ENCODE data around the gene E2F6. TPM values are rescaled to one million over a fixed set of nuclear protein-coding genes. Genes with fewer than 3 reads are reported as not detected.

The E2F6 gene
- total RNA-seq, 2 experiments from 2014 or later: 8.5 to 9.8 TPM

GRCh38 chr2:11502740-11503292, 36.9 kb upstream of the E2F6 start:
- POLR2A ChIA-PET: no interaction called here
- Mint-ChIP-seq H3K4me1 (peaks cover 2% of the 10 kb centered on the region), H3K27me3 (peaks cover 4% of the 10 kb centered on the region), H3K9me3 (peaks cover 4% of the 10 kb centered on the region), H3K27ac (peak overlapping the region; percentile 21), H3K36me3 (no peaks in the 10 kb centered on the region), H3K4me3 (no peak overlapping the region)
- ATAC-seq (ENCODE audit: low read depth): no peak
- DNase-seq: no peak

- Mint-ChIP-seq H3K9me3 (peaks cover 4% of the 10 kb centered on the region), H3K27ac (no peak overlapping the region), H3K4me3 (no peak overlapping the region), H3K4me1 (peaks cover 2% of the 10 kb centered on the region), H3K27me3 (peaks cover 10% of the 10 kb centered on the region), H3K36me3 (no peaks in the 10 kb centered on the region)
- ATAC-seq (ENCODE audit: low read depth) (no peak), DNase-seq (no peak)
- POLR2A ChIA-PET: no interaction called here
Observed at GRCh38 chr2:11500702-11501303, 34.8 kb upstream of the E2F6 start.

- no peak overlapping the region for H3K4me3 Mint-ChIP-seq
- peaks cover 10% of the 10 kb centered on the region for H3K27me3 Mint-ChIP-seq
- no peak for ATAC-seq (ENCODE audit: low read depth)
- H3K27ac Mint-ChIP-seq: no peak overlapping the region
- POLR2A ChIA-PET: no interaction called here
- peaks cover 4% of the 10 kb centered on the region for H3K9me3 Mint-ChIP-seq
- H3K36me3 Mint-ChIP-seq: no peaks in the 10 kb centered on the region
- no peak for DNase-seq
- peaks cover 2% of the 10 kb centered on the region for H3K4me1 Mint-ChIP-seq
Observed at GRCh38 chr2:11499081-11499743, 33.3 kb upstream of the E2F6 start.

- POLR2A ChIA-PET: no interaction called here
- Mint-ChIP-seq H3K9me3 (peaks cover 3% of the 10 kb centered on the region), H3K36me3 (no peaks in the 10 kb centered on the region), H3K4me1 (peaks cover 2% of the 10 kb centered on the region), H3K27me3 (peaks cover 10% of the 10 kb centered on the region), H3K27ac (no peak overlapping the region), H3K4me3 (no peak overlapping the region)
- ATAC-seq (ENCODE audit: low read depth) (no peak), DNase-seq (no peak)
Observed at GRCh38 chr2:11498543-11499034, 32.6 kb upstream of the E2F6 start.

GRCh38 chr2:11495844-11496681, 30.1 kb upstream of the E2F6 start:
- Mint-ChIP-seq H3K27me3 (peaks cover 10% of the 10 kb centered on the region), H3K4me1 (peaks cover 2% of the 10 kb centered on the region), H3K27ac (no peak overlapping the region), H3K36me3 (no peaks in the 10 kb centered on the region), H3K9me3 (no peaks in the 10 kb centered on the region), H3K4me3 (no peak overlapping the region)
- POLR2A ChIA-PET: no interaction called here
- ATAC-seq (ENCODE audit: low read depth): no peak
- DNase-seq: no peak

GRCh38 chr2:11494310-11494709, 28.3 kb upstream of the E2F6 start:
- H3K4me1 Mint-ChIP-seq: no peaks in the 10 kb centered on the region
- POLR2A ChIA-PET: no interaction called here
- no peak overlapping the region for H3K4me3 Mint-ChIP-seq
- H3K27ac Mint-ChIP-seq: no peak overlapping the region
- H3K27me3 Mint-ChIP-seq: peaks cover 14% of the 10 kb centered on the region
- H3K9me3 Mint-ChIP-seq: no peaks in the 10 kb centered on the region
- no peaks in the 10 kb centered on the region for H3K36me3 Mint-ChIP-seq
- DNase-seq (no peak), ATAC-seq (ENCODE audit: low read depth) (no peak)

- Mint-ChIP-seq H3K4me1 (no peaks in the 10 kb centered on the region), H3K27ac (no peak overlapping the region), H3K4me3 (no peak overlapping the region), H3K27me3 (peaks cover 10% of the 10 kb centered on the region), H3K9me3 (no peaks in the 10 kb centered on the region), H3K36me3 (no peaks in the 10 kb centered on the region)
- POLR2A ChIA-PET: no interaction called here
- no peak for ATAC-seq (ENCODE audit: low read depth)
- DNase-seq: no peak
Observed at GRCh38 chr2:11493282-11493681, 27.3 kb upstream of the E2F6 start.

GRCh38 chr2:11492720-11493119, 26.8 kb upstream of the E2F6 start:
- H3K4me3 Mint-ChIP-seq: no peak overlapping the region
- peaks cover 10% of the 10 kb centered on the region for H3K27me3 Mint-ChIP-seq
- DNase-seq (no peak), ATAC-seq (ENCODE audit: low read depth) (no peak)
- H3K9me3 Mint-ChIP-seq: no peaks in the 10 kb centered on the region
- POLR2A ChIA-PET: no interaction called here
- no peak overlapping the region for H3K27ac Mint-ChIP-seq
- no peaks in the 10 kb centered on the region for H3K36me3 Mint-ChIP-seq
- no peaks in the 10 kb centered on the region for H3K4me1 Mint-ChIP-seq

- Mint-ChIP-seq H3K27me3 (peaks cover 10% of the 10 kb centered on the region), H3K36me3 (no peaks in the 10 kb centered on the region), H3K4me3 (no peak overlapping the region), H3K27ac (no peak overlapping the region), H3K9me3 (no peaks in the 10 kb centered on the region), H3K4me1 (no peaks in the 10 kb centered on the region)
- DNase-seq (no peak), ATAC-seq (ENCODE audit: low read depth) (no peak)
- POLR2A ChIA-PET: no interaction called here
Observed at GRCh38 chr2:11492244-11492643, 26.3 kb upstream of the E2F6 start.

GRCh38 chr2:11491348-11491933, 25.5 kb upstream of the E2F6 start:
- DNase-seq: no peak
- no peak overlapping the region for H3K4me3 Mint-ChIP-seq
- no peaks in the 10 kb centered on the region for H3K4me1 Mint-ChIP-seq
- no peaks in the 10 kb centered on the region for H3K36me3 Mint-ChIP-seq
- H3K9me3 Mint-ChIP-seq: no peaks in the 10 kb centered on the region
- POLR2A ChIA-PET: no interaction called here
- no peak for ATAC-seq (ENCODE audit: low read depth)
- no peak overlapping the region for H3K27ac Mint-ChIP-seq
- H3K27me3 Mint-ChIP-seq: peaks cover 6% of the 10 kb centered on the region

GRCh38 chr2:11490194-11490593, 24.2 kb upstream of the E2F6 start:
- H3K4me1 Mint-ChIP-seq: no peaks in the 10 kb centered on the region
- POLR2A ChIA-PET: no interaction called here
- no peaks in the 10 kb centered on the region for H3K9me3 Mint-ChIP-seq
- no peak for ATAC-seq (ENCODE audit: low read depth)
- H3K4me3 Mint-ChIP-seq: no peak overlapping the region
- no peaks in the 10 kb centered on the region for H3K36me3 Mint-ChIP-seq
- DNase-seq: no peak
- H3K27ac Mint-ChIP-seq: no peak overlapping the region
- peaks cover 9% of the 10 kb centered on the region for H3K27me3 Mint-ChIP-seq

- DNase-seq (no peak), ATAC-seq (ENCODE audit: low read depth) (no peak)
- H3K27ac Mint-ChIP-seq: no peak overlapping the region
- H3K4me1 Mint-ChIP-seq: peaks cover 2% of the 10 kb centered on the region
- no peaks in the 10 kb centered on the region for H3K9me3 Mint-ChIP-seq
- no peak overlapping the region for H3K4me3 Mint-ChIP-seq
- POLR2A ChIA-PET: no interaction called here
- H3K27me3 Mint-ChIP-seq: peaks cover 22% of the 10 kb centered on the region
- no peaks in the 10 kb centered on the region for H3K36me3 Mint-ChIP-seq
Observed at GRCh38 chr2:11488809-11489208, 22.8 kb upstream of the E2F6 start.

GRCh38 chr2:11483806-11484617, 18.1 kb upstream of the E2F6 start:
- no peaks in the 10 kb centered on the region for H3K9me3 Mint-ChIP-seq
- DNase-seq (no peak), ATAC-seq (ENCODE audit: low read depth) (no peak)
- H3K27me3 Mint-ChIP-seq: peaks cover 48% of the 10 kb centered on the region
- peaks cover 8% of the 10 kb centered on the region for H3K4me1 Mint-ChIP-seq
- H3K27ac Mint-ChIP-seq: no peak overlapping the region
- POLR2A ChIA-PET: no interaction called here
- no peak overlapping the region for H3K4me3 Mint-ChIP-seq
- peaks cover 3% of the 10 kb centered on the region for H3K36me3 Mint-ChIP-seq
